Cardiac fibroblast (primary cell): ENCODE data around the gene TMC4.
"Not testable (repeated sequence)": the region's sequence is repeated elsewhere in the genome, so short reads cannot be mapped to it uniquely, and the experiment has no call there.

Source experiments
- DNase-seq, 2 donors: peaks; one replicate each; pipeline versions ENCODE4 v3.0.0 to v3.0.0-alpha.2; 2010; ENCODE audit warnings: low read depth in 2 of 2
- H3K4me3 ChIP-seq, 2 donors: replicated peaks in 1 of 2; 1 replicate in 1 of 2; 2 replicates in 1 of 2; pipeline ENCODE4 v1.5.1; 2011; ENCODE audit warnings: low read depth in 2 of 2, low read length in 2 of 2, mild to moderate bottlenecking in 2 of 2, moderate library complexity in 1 of 2
- CTCF ChIP-seq: IDR thresholded peaks from one replicate; pipeline ENCODE4 v1.5.1; 2011; ENCODE audit warnings: low read depth, mild to moderate bottlenecking, low read length, inconsistent platforms

TMC4 gene

GRCh38 chr19:54173359-54173699 lies 369 bp upstream of the TMC4 start:
- no peak overlapping the region for H3K4me3 ChIP-seq
- DNase-seq, result no peak
- no peak for TF ChIP-seq CTCF

- H3K4me3 ChIP-seq, DNase-seq: not testable (repeated sequence)
Measured at GRCh38 chr19:54171736-54172431, 1.1 kb downstream of the TMC4 start.

- H3K4me3 ChIP-seq, result no peak overlapping the region
- no peak for DNase-seq
- TF ChIP-seq CTCF, result no peak
Measured at GRCh38 chr19:54169149-54169740, 3.7 kb downstream of the TMC4 start.

- no peak overlapping the region for H3K4me3 ChIP-seq
- DNase-seq, result peak; percentile 90
- peak; percentile 92 for TF ChIP-seq CTCF
Measured at GRCh38 chr19:54168174-54168917, 4.6 kb downstream of the TMC4 start.

GRCh38 chr19:54165222-54165621 lies 7.7 kb downstream of the TMC4 start:
- H3K4me3 ChIP-seq, result no peak overlapping the region
- no peak for TF ChIP-seq CTCF

GRCh38 chr19:54164369-54165068 lies 8.4 kb downstream of the TMC4 start:
- DNase-seq, result peak; percentile 61 to 64
- no peak for TF ChIP-seq CTCF
- peak overlapping the region; percentile 17 to 24 for H3K4me3 ChIP-seq

More at GRCh38 chr19:54165222-54165621, 7.7 kb downstream of the TMC4 start:
- DNase-seq, result no peak

GRCh38 chr19:54162884-54163283 lies 10.1 kb downstream of the TMC4 start:
- DNase-seq, result no peak
- peak overlapping the region in 1 of 2 donors; percentile 51 for H3K4me3 ChIP-seq
- no peak for TF ChIP-seq CTCF
